Loucy (cell line): ENCODE measurements around the gene AHI1.

ENCODE experiments used
- CTCF ChIP-seq: fragments of 200-600 bp; sonication (generic); conservative IDR thresholded peaks from 2 replicates; pipeline ENCODE4 v1.5.1; 2014; ENCODE audit warnings: mild to moderate bottlenecking, antibody characterized with exemption, low read length
- EZH2phosphoT487 ChIP-seq: fragments of 200-600 bp; IDR thresholded peaks from 2 replicates; pipeline ENCODE4 v1.6.1; 2018; ENCODE audit warnings: antibody characterized with exemption, mild to moderate bottlenecking, moderate library complexity, borderline replicate concordance

GRCh38 chr6:135258970-135259369 is 238.6 kb downstream of the AHI1 start:
- TF ChIP-seq CTCF (no peak), EZH2phosphoT487 (no peak)
